NCI-H1105 treated with DMSO at 0.1 percent for 48 hours (cell line): ENCODE results near the gene RGL3.
"Not testable (repeated sequence)": the region's sequence is repeated elsewhere in the genome, so short reads cannot be mapped to it uniquely, and the experiment has no call there.

ENCODE experiments used
- DNase-seq: peaks from one replicate; lab custom pipeline; 2025; lab: John Stamatoyannopoulos, UW

Gene RGL3, protein sequence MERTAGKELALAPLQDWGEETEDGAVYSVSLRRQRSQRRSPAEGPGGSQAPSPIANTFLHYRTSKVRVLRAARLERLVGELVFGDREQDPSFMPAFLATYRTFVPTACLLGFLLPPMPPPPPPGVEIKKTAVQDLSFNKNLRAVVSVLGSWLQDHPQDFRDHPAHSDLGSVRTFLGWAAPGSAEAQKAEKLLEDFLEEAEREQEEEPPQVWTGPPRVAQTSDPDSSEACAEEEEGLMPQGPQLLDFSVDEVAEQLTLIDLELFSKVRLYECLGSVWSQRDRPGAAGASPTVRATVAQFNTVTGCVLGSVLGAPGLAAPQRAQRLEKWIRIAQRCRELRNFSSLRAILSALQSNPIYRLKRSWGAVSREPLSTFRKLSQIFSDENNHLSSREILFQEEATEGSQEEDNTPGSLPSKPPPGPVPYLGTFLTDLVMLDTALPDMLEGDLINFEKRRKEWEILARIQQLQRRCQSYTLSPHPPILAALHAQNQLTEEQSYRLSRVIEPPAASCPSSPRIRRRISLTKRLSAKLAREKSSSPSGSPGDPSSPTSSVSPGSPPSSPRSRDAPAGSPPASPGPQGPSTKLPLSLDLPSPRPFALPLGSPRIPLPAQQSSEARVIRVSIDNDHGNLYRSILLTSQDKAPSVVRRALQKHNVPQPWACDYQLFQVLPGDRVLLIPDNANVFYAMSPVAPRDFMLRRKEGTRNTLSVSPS

DNA sequence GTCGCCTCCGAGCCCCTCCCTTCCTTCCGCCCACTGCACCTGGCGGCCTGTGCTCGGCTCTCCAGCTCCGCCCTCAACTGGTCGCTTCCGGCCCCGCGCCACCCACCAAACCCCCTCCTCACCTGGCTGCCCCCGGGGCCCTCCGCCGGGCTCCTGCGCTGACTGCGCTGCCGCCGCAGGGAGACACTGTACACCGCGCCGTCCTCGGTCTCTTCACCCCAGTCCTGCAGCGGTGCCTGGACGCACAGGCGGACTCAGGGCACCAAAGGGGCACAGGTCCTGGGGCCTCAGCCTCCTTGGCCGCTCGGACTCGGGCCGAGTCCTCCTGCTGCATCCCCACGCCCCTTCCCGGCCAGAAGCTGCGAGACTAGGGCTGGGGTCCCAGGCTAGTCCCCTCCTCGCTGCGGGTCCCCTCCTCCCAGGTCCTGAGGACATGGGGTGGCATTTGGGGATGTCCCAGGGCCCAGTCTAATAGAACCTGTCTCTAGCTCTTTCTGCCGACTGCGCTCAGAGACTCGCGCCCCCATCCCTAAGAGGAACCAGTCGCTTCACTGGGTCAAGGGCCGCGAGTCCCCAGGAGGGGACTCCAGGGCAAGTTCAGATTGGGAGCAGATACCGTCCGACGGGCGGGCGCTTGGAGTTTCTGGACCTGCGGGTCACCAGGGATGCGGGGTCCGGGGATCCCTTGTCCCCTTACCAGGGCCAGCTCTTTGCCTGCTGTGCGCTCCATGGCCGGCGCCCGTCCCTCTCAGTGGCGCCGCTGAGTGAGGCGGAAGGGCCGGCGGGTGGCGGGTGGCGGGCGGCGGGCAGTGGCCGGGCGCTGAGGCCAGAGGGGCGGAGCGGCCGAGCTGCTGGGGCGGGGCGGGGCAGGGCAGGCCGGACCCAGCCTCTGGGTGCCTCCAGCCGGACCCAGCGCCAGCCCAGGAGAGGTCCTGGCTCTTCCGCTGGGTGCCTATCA lies at the start of gene RGL3:
Gene RGL3 (minus strand): TSS at position 766 of the 958 bp plus-strand sequence. CDS start 36 bp downstream, at position 730.
- DNase-seq: peak; percentile 56

DNA sequence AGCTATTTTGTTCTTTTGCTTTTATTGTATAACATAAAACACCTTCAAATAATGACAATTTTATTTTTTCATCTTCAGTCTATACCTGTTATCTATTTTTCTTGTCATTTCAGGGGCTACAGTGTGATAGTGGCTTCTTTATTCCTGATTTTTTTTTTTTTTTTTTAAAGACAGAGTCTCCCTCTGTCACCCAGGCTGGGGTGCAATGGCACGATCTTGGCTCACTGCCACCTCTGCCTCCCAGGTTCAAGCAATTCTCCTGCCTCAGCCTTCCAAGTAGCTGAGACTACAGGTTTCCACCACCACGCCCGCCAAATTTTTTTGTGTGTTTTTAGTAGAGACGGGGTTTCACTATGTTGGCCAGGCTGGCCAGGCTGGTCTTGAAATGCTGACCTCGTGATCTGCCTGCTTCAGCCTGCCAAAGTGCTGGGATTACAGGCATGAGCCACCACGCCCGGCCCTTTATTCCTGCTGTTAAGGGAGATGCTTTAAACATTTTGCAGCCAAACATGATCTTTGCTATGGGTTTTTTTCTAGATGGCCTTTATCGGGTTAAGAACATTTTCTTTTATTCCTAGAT lies 49.2 kb upstream of the RGL3 start:
- DNase-seq: not testable (repeated sequence)

GRCh38 chr19:11465600-11465999 lies 46.5 kb upstream of the RGL3 start:
- DNase-seq: no peak

DNA sequence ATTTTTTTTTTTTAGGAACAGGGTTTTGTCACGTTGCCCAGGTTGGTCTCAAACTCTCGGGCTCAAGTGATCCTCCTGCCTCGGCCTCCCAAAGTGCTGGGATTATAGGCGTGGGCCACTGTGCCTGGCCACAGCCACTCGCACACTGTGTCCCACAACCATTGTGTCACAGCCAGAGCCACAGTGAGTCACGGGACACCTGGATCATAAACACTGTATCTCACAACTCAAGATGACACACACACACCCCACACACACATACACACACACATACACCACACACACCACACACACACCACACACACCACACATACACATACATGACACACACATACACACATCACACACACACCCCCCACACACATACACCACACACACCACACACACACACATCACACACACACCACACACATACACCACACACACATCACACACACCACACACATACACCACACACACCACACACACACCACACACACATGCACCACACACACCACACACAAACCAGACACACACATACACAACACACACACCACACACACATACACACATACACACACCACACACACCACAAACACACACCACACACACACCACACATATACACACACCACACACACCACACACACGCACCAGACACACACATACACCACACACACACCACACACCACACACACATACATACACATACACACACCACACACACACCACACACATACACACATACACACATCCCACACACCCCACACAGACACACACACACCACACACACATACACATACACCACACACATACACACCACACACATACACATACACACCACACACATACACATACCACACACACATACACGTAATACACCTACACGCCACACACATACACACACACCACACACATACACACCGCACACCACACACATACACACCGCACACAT lies 45.5 kb upstream of the RGL3 start:
- no peak for DNase-seq

GRCh38 chr19:11463391-11463790 lies 44.3 kb upstream of the RGL3 start:
- DNase-seq: no peak

GRCh38 chr19:11461453-11461852 lies 42.3 kb upstream of the RGL3 start:
- DNase-seq: no peak

- no peak for DNase-seq
These were observed 41.1 kb upstream of the RGL3 start for GRCh38 chr19:11460207-11460606.

DNA sequence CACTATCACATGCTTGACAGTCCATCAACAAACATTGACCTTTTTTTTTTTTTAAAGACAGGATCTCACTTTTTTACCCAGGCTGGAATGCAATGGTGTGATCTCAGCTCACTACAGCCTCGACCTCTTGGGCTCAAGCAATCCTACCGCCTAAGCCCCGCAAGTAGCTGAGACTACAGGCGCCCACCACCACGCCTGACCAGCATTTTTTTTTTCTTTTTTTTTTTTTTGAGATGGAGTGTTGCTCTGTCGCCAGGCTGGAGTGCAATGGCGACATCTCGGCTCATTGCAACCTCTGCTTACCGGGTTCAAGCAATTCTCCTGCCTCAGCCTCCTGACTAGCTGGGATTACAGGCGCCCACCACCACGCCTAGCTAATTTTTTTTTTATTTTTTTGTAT lies 39.8 kb upstream of the RGL3 start:
- DNase-seq: not testable (repeated sequence)

- no peak for DNase-seq
These were observed 39.3 kb upstream of the RGL3 start for GRCh38 chr19:11458236-11458900.

DNA sequence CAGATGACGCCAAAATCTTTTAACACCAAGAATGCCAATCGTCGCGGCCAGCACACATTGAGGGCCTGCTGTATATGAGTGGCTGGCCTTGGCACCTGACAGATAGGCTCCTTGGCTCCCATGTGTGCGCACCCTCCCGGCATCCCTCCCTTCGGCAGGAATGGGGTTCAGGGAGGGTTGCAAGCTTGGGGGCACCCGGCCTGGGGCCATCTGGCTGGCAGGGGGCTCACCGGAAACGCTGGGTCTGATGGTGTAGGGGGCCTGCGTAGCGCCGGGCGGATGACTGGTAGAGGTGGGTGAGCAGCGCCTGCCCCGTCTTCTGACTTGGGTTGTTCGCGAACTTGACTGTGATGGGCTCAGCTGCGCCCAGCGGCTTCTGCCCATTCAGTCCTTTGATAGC lies 38.7 kb upstream of the RGL3 start:
- no peak for DNase-seq

DNA sequence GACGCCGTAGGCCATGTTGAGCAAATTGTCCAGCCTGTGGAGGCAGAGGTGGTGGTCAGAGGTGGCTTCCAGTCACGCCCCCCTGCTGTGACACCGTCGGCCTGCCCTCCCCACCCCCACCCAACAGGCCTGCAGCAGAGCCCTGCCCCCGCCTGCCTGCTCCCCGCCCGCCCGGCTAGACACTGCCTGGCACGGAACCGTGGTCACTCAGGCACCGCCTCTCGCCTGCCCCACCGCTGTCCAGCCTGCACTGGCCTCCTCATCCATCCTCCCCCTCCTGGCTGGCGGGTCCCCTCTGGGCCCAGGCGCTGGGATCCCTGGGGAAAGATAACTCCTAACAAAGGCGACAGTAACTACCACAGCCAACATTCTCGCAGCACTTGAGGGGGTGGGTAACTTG lies 38.0 kb upstream of the RGL3 start:
- no peak for DNase-seq

DNA sequence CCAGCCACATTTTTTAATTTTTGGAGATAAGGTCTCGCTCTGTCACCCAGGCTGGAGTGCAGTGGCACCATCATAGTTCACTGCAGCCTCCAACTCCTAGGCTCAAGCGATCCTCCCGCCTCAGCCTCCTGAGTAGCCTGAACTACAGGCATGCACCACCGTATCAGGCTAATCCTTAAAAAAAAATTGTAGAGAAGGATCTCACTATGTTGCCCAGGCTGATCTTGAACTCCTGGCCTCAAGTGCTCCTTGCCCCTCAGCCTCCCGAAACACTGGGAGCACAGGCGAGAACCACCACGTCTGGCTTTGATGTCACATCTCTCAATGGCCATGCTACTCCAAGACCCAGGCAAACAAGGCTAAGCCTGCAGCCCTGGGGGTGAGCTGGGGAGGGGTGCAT lies 37.5 kb upstream of the RGL3 start:
- DNase-seq: no peak

DNA sequence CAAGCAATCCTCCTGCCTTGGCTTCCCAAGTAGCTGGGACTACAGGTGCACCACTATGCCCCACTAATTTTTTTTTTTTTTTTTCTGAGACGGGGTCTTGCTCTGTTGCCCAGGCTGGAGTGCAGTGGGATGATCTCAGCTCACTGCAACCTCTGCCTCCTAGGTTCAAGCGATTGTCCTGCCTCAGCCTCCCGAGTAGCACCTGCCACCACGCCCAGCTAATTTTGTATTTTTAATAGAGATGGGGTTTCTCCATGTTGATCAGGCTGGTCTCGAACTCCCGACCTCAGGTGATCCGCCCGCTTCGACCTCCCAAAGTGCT lies 36.1 kb upstream of the RGL3 start:
- not testable (repeated sequence) for DNase-seq

DNA sequence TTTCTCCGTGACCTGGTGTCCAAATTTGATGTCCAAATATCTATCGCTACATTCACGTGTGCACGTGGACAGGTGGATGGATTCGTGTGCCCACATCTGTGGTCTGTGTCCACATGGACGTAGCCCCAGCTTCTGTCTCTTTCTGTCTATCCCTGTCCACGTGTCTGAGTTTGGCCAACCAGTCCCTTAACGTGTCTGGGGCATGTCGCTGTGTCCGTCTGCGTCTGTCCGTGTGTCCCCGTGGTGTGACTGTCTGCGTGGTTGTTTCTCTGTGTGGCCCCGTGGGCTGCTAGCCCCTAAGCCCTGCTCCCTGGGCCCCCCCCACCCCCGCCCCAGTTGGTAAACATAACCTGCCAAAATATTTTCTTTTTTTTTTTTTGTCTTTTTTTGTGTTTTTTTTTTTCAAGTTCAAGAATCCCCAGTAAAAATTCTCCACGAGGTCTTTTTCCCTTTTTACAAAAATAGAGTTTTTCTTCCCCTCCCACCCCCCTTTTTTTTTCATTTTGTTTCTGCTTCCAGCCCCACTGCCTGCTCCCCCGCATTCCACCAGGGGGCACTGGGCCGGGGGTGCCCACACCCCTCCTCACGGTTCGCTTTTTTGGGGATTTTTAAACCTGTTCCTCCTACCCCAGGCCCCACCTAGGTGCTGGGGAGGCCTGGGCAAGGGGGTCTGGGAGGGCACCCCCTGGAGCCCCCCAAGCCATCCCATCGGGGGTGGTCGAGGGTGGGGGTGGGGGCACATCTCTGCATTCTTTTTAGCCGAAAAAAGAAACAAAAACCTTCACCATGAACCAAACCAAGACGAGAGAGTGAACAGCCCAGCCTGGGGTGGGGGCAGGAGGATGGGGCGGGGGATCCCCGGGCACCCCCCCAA lies 34.6 kb upstream of the RGL3 start:
- no peak for DNase-seq

DNA sequence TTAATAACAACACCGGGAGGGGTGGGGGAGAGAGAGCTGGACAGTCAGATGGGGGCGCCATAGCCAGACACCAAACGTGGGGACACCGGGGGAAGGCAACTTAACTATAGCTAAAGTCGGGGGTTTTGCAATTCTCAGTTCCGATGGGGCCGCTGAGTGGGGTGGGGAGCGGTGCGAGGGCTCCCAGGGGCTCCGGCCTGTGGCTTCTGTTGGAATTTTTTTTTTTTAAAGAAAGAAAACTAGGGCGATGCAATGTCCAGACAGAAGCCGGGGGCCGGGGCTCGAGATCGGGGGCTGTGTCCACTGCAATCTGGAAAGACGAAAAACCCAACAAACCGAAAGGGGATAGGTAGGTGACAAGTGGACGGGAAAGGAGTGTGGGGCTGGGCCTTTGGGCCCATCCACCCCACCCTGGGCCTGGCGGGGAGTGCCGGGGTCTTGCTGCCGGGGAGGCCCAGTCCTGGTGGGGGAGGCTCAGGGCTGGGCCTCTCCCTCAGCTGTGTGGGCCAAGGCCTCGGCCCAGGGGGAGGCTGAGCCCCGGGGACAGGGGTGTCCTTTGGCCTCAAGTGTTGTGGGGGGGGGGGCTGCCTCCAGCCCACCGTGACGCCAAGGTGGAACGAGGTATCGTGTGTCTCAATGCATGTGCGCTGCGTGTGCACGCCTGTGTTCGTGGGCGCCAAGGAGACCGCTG lies 33.7 kb upstream of the RGL3 start:
- DNase-seq: no peak

DNA sequence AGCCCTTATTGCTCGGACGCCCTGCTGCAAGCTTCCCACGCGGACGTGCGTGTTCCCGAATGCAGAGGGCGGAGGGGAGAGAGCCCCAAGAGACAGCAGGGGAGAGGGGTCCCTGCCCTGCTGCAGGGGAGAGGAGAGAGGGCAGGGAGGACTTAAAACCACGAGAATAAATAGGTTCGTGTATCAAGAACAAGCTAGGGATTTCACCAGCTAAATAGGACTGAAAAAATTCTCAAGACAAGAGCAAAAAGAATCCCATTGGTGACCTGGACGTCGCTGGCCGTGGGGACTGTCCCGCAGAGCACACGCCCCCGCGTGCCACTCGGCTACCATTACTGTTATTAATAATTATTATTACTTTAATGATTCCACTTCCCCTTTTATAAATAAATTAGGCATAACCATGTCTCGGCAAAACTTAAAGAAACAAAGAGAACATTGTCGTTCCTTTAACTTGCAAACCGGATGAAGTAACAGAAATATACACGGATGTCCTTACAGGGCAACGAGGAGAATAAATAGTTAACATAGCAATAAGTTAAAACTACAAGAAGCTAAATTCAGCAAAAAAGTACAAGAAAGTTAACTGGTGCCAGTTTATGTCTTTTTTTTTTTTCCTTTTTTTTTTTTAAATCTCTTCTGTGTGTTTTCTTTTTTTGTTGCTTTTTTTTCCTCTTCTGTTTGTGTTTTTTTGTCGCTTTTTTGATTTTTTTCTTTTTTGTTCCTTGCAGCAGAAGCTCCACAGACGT lies 32.9 kb upstream of the RGL3 start:
- DNase-seq: no peak

GRCh38 chr19:11451327-11451870 lies 32.3 kb upstream of the RGL3 start:
- no peak for DNase-seq
